PC-3 (cell line): ENCODE measurements around the gene RHOBTB3.
A peak's percentile ranks its signal among the peaks of the same experiment; 100 is the strongest.

ENCODE experiments used
- EZH2 ChIP-seq: fragments of 300-600 bp; sonication (generic); IDR thresholded peaks from one replicate; pipeline ENCODE4 v1.6.1; 2017; ENCODE audit warnings: antibody characterized with exemption, mild to moderate bottlenecking, low read length; ENCODE audit not compliant: unreplicated experiment
- TF ChIP-seq, protein P1 (sequence below): fragments of 300-600 bp; sonication (generic); conservative IDR thresholded peaks from 2 replicates; pipeline ENCODE4 v1.5.1; 2017; ENCODE audit warnings: antibody characterized with exemption, low read depth, mild to moderate bottlenecking, low read length

- TF ChIP-seq, protein P1, sequence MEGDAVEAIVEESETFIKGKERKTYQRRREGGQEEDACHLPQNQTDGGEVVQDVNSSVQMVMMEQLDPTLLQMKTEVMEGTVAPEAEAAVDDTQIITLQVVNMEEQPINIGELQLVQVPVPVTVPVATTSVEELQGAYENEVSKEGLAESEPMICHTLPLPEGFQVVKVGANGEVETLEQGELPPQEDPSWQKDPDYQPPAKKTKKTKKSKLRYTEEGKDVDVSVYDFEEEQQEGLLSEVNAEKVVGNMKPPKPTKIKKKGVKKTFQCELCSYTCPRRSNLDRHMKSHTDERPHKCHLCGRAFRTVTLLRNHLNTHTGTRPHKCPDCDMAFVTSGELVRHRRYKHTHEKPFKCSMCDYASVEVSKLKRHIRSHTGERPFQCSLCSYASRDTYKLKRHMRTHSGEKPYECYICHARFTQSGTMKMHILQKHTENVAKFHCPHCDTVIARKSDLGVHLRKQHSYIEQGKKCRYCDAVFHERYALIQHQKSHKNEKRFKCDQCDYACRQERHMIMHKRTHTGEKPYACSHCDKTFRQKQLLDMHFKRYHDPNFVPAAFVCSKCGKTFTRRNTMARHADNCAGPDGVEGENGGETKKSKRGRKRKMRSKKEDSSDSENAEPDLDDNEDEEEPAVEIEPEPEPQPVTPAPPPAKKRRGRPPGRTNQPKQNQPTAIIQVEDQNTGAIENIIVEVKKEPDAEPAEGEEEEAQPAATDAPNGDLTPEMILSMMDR: peak; percentile 95
- no peak for TF ChIP-seq EZH2
Measured at GRCh38 chr5:95781101-95781583, 50.0 kb downstream of the RHOBTB3 start.
